SK-N-SH (cell line): ENCODE results near the gene KAT6B. TPM values are rescaled to one million over a fixed set of nuclear protein-coding genes. Genes with fewer than 3 reads are reported as not detected.

ENCODE experiments used
- SIN3A ChIP-seq: IDR thresholded peaks from 2 replicates; pipeline ENCODE4 v1.6.1; 2012; ENCODE audit warnings: low read depth, mild to moderate bottlenecking, low read length, moderate library complexity, borderline replicate concordance
- polyA plus RNA-seq, 3 experiments: library from polyadenylated mRNA; depleted of rRNA; stranded (reverse); fragments of >200 nt; gene quantifications; 2 replicates each; pipeline ENCODE4 v1.2.3, GENCODE V29; 2012
- TF ChIP-seq, protein P1 (sequence below): fragments of 200-600 bp; sonication (generic); IDR thresholded peaks from 2 replicates; pipeline ENCODE4 v1.6.1; 2017; ENCODE audit warnings: antibody characterized with exemption, mild to moderate bottlenecking, moderate library complexity

Gene KAT6B
- polyA plus RNA-seq, 1 of the 3 experiments (the other 2 are of a cell fraction), result 4.3 TPM

DNA sequence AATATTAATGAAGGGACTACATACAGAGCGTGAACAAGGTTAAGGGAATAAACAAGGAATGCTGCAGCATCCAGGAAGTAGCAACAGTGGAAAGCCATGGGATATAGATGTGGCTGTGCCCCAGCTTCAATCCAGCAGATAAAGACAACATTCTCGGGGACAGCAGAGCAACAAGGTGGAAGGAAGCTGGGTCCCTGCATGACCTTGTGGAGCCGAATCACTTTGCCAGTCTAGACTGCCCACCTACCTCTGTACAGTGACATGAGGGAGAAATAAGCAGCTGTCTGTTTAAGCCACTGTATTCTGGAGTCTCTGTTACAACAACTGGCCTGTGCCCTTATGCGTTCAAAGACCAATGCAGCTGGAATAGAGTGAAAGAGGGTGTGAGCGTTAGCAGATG, 255.0 kb downstream of the KAT6B start (continued):
- TF ChIP-seq, protein P1, sequence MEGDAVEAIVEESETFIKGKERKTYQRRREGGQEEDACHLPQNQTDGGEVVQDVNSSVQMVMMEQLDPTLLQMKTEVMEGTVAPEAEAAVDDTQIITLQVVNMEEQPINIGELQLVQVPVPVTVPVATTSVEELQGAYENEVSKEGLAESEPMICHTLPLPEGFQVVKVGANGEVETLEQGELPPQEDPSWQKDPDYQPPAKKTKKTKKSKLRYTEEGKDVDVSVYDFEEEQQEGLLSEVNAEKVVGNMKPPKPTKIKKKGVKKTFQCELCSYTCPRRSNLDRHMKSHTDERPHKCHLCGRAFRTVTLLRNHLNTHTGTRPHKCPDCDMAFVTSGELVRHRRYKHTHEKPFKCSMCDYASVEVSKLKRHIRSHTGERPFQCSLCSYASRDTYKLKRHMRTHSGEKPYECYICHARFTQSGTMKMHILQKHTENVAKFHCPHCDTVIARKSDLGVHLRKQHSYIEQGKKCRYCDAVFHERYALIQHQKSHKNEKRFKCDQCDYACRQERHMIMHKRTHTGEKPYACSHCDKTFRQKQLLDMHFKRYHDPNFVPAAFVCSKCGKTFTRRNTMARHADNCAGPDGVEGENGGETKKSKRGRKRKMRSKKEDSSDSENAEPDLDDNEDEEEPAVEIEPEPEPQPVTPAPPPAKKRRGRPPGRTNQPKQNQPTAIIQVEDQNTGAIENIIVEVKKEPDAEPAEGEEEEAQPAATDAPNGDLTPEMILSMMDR, result no peak
- no peak for TF ChIP-seq SIN3A
